ENCODE results near the gene PLBD2.

Gene PLBD2

GRCh38 chr12:113420996-113421595 is 62.7 kb downstream of the PLBD2 start:
- DNase-seq (ENCODE audit: low spot score): no peak

GRCh38 chr12:113422030-113422885 is 63.9 kb downstream of the PLBD2 start, which contains the start of gene SDSL:
TSS of gene SDSL (plus strand) at chr12:113422380. CDS start at chr12:113427983, 5,603 bp downstream.
- peak; percentile 86 for DNase-seq (ENCODE audit: low spot score)

- no peak for DNase-seq (ENCODE audit: low spot score)
Measured at GRCh38 chr12:113422886-113423669, 64.7 kb downstream of the PLBD2 start.

- DNase-seq (ENCODE audit: low spot score): no peak
Measured at GRCh38 chr12:113424456-113424855, 66.1 kb downstream of the PLBD2 start.

GRCh38 chr12:113424915-113425823 is 66.8 kb downstream of the PLBD2 start:
- DNase-seq (ENCODE audit: low spot score): peak; percentile 74

- DNase-seq (ENCODE audit: low spot score): no peak
Measured at GRCh38 chr12:113425960-113426453, 67.6 kb downstream of the PLBD2 start.

GRCh38 chr12:113427882-113428281 is 69.5 kb downstream of the PLBD2 start:
- no peak for DNase-seq (ENCODE audit: low spot score)

GRCh38 chr12:113428482-113428881 is 70.1 kb downstream of the PLBD2 start:
- no peak for DNase-seq (ENCODE audit: low spot score)

GRCh38 chr12:113432986-113433385 is 74.6 kb downstream of the PLBD2 start:
- no peak for DNase-seq (ENCODE audit: low spot score)

- no peak for DNase-seq (ENCODE audit: low spot score)
Measured at GRCh38 chr12:113435367-113435766, 77.0 kb downstream of the PLBD2 start.

GRCh38 chr12:113436586-113436985 is 78.2 kb downstream of the PLBD2 start:
- no peak for DNase-seq (ENCODE audit: low spot score)

- no peak for DNase-seq (ENCODE audit: low spot score)
Measured at GRCh38 chr12:113436993-113437728, 78.8 kb downstream of the PLBD2 start.

- no peak for DNase-seq (ENCODE audit: low spot score)
Measured at GRCh38 chr12:113437729-113438100, 79.3 kb downstream of the PLBD2 start.

- DNase-seq (ENCODE audit: low spot score): no peak
Measured at GRCh38 chr12:113438523-113439300, 80.3 kb downstream of the PLBD2 start.

GRCh38 chr12:113439301-113439597 is 80.9 kb downstream of the PLBD2 start:
- no peak for DNase-seq (ENCODE audit: low spot score)

GRCh38 chr12:113439606-113440030 is 81.2 kb downstream of the PLBD2 start:
- DNase-seq (ENCODE audit: low spot score): peak; percentile 51

- DNase-seq (ENCODE audit: low spot score): no peak
Measured at GRCh38 chr12:113440336-113440735, 81.9 kb downstream of the PLBD2 start.
